Activated naive CD4-positive, alpha-beta T cell (primary cell): ENCODE data around the gene BAMBI.

ENCODE experiments used
- DNase-seq, 4 experiments: peaks; one replicate each; lab custom pipeline; 2025; lab: John Stamatoyannopoulos, UW

BAMBI gene

DNA sequence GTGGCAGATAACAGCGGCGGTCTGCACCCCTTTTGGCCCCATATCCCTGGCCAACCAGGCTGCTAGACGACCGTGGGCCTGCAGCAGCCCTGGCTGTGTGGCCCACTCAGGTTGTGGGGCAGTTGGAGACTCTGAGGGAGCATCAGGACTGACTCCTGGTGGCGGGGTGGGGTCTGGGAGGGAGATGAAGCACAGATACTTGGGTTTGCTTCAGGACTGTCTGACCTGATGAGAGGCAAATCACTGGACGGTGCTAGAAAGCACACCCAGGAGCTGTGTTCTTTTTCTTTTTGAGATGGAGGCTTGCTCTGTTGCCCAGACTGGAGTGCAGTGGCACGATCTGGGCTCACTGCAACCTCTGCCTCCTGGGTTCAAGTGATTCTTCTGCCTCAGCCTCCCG lies 28.2 kb downstream of the BAMBI start:
- no peak for DNase-seq

DNA sequence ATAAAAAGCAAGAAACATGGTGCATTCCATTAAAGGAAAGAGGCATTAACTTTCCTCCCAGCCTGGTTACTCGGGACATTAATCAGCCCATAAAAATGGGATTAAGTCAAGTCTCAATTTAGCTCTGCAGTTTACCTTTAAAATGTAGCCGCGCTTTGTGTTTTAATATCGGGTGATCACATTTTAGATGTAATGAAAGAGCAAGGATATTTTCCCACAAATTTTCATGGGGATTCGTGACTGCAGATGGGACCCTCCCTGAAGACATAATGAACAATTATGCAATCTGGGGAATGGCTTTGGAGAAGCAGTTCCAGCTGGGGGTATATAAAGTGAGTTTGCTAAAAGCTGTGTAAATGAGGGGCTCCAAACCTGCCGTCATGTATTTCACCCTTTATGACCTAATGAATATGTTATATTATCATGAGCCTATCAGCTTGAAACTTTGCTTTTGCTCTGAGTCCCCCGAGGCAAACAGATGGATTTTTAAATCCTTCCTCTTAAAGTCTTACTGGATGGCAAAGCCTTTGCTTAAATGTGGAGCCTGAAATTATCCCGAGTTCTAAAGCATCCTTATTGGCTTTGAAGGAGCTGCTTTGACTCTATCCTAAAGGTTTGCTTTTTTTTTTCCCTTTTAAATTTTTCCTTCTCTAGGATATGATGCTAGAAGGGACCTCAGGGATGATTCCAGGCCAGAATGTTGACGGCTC lies 31.8 kb downstream of the BAMBI start:
- DNase-seq: no peak

DNA sequence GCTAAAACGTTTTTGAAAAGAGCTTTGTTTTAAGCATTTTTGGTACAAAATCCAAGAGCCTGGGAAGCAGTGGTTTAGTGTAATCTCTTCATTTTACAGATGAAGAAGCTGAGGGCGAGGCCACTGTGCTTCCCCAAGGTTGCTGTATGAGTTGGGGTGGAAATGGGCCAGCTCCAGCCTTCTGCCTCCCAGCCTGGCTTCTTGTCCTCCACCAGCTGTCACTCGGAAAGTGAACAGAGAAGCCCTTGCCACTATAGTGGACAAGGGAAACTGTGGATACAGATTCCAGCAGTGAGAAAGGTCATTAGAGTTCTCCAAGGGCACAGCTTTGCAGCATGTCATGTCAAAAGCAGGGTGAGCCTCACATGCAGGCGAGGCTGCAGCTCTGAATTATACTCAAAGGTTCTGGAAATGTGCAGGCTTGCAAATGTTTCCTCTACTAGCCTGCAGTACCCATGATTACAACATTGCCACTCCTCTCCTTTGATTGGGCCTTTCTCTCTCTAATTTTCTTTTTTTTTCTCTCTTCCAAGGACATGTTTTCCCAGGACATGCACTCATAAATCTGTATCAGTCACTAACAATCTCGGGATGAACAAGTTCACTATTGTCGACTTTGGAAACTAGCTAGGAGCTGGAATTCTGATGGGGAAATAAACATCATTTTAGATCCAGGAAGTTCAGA lies 33.0 kb downstream of the BAMBI start:
- DNase-seq: no peak

DNA sequence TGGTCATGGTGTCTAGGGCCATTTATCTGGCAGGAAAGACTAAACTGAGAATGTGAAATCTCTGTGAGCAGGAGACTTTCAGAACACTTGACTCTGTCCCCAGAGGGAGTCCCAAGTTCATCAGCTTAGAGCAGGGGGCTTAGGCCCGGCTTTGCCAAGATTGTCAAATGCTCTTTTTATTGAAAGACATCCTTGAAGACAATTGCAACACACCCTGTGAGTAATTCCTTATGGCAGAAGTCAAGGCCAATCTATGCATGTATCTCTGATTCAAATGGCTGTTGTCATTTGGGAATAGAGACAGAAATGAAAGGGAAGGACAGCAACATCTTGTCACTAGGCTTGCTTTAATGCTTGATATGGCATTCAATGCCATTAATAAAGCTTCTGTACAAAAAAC lies 33.7 kb downstream of the BAMBI start:
- no peak for DNase-seq

DNA sequence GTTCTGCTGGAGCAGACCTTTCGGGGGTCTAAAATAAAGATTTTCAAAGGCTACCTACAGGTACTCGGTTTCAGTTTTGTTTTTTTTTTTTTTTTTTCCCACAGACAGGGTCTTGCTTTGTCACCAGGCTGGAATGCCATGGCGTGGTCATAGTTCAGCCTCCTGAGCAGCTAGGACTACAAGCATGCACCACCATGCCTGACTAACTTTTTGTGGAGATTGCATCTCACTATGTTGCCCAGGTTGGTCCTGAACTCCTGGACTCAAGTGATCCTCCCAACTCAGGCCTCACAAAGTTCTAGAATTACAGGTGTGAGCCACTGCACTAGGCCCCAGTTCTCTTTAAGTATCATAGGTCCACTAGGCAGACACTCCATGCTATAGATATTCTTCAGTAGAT lies 34.5 kb downstream of the BAMBI start:
- DNase-seq: no peak

DNA sequence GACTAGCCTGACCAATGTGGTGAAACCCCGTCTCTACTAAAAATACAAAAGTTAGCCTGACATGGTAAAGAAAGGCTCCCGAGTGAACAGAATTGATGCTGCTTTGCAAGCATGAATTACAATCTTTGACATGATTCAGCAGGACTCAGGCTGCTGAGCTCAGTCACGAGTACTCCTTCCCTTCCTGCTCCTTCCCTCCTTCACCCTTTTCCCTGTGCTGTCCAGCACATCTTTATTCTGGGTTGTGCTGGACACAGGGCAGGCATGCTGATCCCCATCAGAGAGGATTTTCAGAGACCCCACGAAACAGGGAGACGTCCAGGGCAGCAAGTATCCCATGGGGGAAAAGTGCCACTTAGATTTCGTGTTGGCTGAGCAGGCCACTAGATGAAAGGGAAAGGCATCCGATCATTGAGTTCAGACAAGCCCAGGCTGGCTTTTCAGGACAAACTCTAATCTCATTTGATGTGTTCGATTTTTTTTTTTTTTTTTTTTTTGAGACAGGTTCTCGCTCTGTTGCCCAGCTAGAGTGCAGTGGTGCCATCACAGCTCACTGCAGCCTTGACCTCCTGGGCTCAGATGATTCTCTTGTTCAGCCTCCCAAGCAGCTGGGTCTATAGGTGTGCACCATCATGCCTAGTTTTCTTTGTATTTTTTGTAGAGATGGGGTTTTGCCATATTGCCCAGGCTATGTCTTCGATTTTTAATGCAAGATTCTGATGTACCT lies 36.5 kb downstream of the BAMBI start:
- no peak for DNase-seq

DNA sequence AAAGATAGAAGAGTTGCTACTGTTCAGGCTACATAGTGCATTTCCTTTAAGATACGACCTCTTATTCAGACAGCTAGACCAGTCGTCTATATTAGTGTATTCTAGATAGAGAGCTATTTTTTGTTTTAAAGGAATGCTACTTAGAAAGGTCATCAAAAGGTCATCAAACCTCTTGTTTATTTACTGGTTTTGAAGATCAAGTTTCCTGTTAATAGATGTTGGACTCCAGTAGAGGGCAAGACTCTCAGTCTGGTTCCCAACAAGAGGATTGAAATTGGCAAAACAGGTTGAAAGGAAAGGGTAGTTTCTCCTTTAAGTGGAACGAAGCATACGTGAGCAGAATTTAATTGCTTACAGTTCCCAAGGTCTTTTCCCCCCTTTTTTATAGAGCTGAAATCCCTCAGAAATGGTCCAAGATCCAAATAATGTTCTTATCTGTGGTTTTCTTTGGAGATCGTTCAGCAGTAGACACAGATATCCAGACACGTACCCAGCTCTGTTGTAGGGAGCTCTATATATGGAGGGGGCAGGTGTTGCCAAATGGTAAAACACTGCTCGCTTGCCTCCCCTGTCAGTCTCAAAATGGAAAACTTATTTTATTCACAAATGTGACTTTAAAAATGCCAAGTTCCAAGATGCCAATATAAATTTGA lies 37.2 kb downstream of the BAMBI start:
- DNase-seq: no peak

DNA sequence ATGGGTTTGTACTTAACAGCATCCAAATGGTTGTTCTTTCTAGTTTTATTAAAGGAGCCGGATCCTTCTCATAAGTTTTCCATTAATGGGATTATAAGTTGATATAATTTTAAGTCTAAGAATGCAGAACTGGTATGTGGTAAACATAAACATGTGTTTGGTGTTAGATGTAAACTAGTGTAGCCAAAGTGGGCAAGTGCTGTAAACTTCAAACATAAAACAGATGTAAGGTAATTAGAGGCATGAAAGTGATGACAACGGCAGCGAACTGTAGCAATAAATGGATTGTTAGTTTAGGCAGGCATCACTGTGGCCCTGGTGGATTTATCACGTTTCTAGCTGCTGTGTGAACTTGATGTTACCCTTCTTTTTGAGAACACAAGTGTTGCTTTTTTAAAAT lies 37.9 kb downstream of the BAMBI start:
- DNase-seq: no peak

DNA sequence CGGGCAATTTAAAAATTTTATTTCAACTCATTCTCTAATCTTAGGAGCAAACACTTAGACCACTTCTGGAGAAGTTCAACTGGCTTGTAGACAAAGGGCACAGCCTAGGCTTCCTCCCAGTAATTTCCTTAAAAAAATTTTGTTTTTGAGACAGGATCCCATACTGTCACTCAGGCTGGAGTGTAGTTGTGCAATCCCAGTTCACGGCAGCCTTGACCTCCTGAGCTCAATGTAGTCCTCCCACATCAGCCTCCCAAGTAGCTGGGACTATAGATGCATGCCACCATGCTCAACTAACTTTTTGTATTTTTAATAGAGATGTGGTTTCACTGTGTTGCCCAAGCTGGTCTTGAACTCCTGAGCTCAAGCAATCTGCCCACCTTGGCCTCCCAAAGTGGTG lies 38.4 kb downstream of the BAMBI start:
- no peak for DNase-seq

DNA sequence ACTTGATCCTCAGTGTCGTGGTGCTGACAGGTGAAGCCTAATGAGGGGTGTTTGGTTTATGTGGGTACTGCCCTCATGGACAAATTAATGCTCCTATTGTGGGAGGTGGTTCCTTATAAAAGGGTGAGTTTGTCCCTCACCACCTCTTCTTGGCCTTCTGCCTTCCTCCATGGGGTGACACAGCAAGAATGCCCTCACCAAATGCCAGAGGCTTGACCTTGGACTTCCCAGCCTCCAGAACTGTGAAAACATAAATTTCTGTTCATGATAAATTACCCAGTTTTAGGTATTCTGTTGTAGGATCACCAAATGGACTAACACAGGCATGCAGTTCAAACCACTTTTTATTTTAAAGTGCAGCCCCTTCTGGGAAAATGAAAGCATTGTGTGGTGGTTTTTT lies 39.4 kb downstream of the BAMBI start:
- DNase-seq: no peak

DNA sequence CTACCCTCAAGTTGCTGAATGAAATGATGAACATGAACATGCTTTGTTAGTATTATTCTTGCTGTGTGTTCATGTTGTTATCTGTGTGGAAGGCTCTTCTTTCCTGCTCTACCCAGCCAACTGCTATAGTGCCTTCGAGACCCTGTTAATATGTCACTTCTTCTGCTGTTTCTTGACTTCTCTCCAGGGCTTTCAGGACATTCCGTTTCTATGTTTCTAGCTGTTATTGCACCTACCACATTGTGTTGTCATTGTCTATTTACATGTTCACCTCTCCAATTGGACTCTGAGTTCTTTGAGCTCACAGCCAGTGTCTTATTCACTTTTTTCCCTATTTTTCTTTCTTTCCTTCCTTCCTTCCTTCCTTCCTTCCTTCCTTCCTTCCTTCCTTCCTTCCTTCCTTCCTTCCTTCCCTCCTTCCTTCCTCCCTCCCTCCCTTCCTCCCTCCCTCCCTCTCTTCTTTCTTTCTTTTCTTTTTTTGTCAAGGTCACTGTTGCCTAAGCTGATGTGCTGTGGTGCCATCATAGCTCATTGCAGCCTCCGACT lies 40.4 kb downstream of the BAMBI start:
- DNase-seq: no peak

DNA sequence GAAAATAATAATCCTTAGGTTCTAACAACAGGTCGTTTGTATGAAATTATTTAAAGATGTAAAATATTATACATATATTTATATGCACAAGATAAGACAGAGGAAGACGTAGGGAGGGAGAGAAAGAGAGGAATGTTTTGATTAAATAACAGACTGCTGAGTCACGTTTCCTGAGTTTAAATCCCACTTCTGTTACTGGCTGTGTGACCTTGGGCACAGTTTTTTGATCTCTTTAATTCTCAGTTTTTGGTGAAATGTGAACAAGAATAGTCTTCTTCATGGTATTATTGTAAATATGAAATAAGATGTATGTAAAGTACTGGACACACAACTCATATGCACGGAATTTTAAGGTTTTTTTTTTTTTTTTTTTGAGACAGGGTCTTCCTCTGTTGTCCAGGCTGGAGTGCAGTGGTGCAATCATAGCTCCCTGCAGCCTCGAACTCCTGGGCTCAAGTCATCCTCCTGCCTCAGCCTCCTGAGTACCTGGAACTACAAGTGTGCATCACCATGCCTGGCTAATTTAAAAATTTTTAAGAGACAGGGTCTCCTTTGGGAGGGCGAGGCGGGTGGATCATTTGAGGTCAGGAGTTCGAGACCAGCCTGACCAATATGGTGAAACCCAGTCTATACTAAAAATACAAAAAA lies 42.6 kb downstream of the BAMBI start:
- no peak for DNase-seq

DNA sequence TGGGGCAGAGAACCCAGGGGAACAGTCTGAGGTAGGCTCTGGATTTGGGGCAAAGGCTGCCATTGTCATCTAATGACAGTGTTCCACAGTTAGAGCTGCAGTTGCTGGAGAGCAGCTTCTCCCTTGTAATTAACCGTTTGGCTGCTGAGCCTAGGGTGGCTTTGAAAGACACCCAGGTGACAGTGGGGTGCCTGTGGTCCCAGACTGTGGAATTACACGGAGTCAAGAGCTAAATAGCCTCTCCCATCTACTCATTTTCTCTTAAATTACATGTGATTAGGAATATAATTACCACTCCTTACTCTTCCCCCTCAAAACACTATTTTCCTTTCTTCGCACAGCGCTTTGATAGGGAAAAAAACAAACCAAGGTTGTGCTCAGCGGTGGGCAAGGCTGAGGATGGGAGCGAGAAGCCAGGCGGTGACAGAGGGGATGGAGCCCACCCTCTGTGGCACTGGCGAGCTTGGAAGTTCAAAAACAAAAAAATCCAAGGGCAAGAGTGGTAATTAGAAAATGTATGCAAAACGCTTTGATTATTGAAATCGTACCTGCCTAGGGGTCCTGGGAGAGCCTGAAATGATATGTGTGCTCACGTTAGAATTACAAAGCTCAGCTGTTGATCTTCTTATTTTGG lies 44.1 kb downstream of the BAMBI start:
- no peak for DNase-seq

DNA sequence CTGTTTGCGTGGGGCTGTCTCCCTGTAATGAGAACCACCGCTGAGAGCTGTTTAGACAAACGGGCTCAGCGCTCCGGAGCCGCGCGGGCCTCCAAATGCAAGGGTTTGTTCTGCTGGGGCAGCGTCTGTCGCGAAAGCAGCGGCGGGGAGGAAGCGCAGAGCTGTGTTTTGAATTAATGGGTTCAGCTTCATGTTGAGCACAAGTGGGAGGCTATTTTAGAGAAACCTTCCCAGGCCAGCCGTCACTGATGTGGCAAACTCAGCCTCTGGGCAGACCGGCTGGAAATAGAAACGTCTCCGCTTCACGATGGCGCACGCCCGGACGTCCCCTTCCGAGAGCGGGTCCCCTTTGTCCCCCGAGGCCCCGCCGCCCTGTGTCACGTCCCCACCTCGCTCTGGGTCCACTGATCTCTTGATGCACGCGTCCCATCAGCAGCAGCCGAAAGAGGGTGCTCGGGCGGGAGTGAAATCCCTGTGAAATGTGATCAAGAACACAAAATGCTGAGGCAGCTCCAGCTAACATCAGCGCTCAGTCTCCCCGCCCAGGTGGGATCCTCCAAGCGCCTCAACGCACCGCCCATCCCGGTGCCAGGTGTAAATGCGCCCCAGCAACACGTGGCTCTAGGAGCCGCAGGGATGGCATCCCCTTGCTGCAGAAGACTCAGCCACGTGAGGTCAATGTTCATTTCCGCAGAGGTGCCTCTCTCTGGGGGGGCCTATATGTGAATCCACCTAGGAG lies 44.9 kb downstream of the BAMBI start:
- DNase-seq: no peak

DNA sequence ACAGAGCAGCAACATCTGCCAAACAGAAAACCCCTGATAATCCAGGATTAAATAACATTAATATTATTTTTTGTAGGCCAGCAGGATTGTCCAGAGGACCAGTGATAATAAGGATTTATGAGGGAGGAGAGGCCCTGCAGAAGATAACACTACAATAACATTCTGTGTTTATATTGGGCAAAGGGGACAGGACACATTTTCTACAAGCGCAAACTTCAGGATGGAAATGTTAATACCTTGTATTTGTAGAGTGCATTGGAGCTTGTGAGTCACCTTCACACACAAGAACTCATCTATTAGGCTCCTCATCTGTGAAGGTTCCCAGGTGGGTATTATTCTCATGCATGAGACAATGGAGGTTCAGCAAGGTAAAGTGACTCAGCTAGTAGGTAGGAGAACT lies 51.0 kb downstream of the BAMBI start:
- no peak for DNase-seq

DNA sequence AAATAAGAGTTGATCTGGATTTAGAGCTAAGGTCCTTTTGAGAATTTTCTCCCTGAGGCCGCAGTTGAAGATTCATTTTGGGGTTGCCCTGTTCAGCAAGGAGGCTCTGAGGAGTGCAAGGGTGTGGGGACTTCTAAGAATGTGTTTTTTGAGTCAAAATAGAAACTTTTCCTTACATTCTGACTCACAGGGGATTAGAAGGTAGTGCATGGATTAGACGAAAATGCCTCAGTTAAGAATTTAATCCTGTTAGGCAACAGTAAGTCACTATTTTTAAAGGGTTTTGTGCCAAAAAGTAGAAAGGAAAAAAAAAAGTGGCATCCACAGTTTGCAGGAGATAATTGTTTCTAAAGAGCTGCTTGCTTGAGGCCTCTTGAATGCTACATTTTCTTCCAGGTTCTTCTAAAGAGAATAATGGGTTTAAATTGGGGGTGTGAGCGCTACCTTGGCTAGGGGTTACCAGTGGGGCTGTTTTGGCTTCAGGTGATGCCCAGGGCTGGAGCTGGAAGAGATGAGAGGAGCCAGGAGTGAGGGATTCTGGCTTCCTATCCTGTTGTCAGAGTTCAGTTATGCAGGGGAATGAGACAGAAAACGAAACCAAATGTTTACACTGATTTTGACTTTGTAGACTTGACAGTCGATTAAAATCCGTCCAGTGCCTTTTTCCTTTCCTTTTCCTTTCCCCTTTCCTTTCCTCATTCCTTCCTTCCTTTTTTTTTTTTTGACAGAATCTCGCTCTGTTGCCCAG lies 52.9 kb downstream of the BAMBI start:
- no peak for DNase-seq

DNA sequence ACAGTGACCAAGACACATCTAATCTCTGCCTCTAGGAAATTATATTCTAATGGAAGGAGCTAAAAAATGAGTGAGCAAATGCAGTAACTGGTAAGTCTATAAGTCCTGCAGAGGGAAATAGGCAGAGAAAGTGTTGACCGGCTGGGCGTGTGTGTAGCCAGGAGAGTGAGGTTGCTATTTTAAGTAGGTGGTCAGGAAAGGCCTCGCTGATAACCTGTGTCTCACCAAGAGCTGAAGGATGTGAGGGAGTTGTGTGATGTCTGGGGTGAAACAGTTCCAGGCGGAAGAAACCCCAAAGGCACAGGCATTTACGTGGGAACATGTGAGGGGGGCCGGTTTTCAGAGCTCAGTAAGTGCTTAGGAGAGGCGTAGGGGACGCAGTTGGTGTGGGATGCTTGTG lies 54.8 kb downstream of the BAMBI start:
- no peak for DNase-seq
